ENCODE measurements around the gene SLC32A1. TPM values are rescaled to one million over a fixed set of nuclear protein-coding genes. Genes with fewer than 3 reads are reported as not detected.

Gene SLC32A1
- total RNA-seq, 1 donor from 2014 or later = not detected

DNA sequence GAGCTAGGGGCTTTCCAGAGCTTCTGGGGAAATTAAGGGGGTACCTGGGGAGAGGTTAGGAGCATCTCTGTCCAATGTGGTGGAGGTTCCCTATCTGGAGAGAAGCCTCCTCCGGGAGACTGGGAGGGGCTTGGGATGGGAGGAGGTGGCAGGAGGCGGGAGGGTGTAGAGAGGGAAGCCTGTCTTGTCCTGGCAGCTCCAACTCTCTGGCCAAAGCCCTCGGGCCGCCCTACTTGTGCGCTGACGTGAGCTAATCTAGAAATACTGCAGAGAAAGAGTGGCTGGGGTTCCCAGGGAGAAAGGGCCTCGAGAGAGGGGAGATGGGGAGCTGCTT is 1.6 kb upstream of the SLC32A1 start:
- no peaks in the 10 kb centered on the region for H3K9me3 Mint-ChIP-seq

DNA sequence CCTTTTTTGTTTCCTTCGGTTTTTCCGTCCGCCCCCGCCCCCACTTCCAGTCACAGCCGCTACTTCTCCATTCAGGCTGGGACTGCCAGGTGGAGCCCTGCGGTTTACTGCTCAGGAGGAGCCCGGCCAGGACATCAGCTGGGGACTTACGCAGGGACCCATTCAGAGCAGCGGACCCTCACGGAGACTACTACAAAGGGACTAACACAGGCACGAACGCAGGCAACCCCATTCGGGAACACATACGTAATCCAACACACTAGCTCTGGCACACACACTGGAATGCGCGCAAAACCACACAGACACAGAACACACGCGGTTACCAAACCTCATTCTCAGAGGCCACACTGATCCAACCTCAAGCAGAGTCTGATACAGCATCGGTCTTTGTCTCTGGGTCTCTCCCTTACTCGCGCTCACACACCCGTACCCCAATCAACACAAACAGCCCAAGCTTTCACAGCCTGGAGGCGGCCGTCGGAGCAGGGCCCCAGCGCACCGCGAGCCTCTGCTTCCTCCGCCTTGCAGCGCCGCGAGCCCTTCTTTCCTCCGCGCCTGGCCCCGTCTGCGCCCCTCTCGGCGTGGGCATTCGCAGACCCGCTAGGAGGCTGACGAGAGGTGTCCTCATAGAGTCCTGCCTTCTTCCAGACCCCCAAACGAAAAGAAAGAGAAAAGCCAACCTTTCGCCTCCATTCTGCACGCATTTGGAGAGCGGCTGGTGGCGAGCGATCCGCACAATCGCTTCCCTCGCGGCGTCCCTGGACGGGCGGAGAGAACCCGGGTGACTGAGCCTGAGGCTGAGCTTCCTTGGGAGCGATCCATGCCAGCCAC is 1.1 kb upstream of the SLC32A1 start:
- H3K4me1 Mint-ChIP-seq = peaks cover 23% of the 10 kb centered on the region
- TF ChIP-seq, protein P1, sequence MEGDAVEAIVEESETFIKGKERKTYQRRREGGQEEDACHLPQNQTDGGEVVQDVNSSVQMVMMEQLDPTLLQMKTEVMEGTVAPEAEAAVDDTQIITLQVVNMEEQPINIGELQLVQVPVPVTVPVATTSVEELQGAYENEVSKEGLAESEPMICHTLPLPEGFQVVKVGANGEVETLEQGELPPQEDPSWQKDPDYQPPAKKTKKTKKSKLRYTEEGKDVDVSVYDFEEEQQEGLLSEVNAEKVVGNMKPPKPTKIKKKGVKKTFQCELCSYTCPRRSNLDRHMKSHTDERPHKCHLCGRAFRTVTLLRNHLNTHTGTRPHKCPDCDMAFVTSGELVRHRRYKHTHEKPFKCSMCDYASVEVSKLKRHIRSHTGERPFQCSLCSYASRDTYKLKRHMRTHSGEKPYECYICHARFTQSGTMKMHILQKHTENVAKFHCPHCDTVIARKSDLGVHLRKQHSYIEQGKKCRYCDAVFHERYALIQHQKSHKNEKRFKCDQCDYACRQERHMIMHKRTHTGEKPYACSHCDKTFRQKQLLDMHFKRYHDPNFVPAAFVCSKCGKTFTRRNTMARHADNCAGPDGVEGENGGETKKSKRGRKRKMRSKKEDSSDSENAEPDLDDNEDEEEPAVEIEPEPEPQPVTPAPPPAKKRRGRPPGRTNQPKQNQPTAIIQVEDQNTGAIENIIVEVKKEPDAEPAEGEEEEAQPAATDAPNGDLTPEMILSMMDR (IDR thresholded peaks at IDR 0.05; ENCODE audit: unreplicated experiment) = no peak
- peak overlapping the region; percentile 23 for H3K4me3 Mint-ChIP-seq
- no peak overlapping the region for H3K27ac Mint-ChIP-seq
- no peaks in the 10 kb centered on the region for H3K9me3 Mint-ChIP-seq
- no peaks in the 10 kb centered on the region for H3K36me3 Mint-ChIP-seq
- DNase-seq (ENCODE audit: low spot score in 2 of 2, unreplicated experiment in 2 of 2) = peak in 1 of 2 experiments; percentile 39
- H3K27me3 Mint-ChIP-seq (ENCODE audit: low read depth) = peaks cover 99% of the 10 kb centered on the region

More for the DNA sequence above, 1.6 kb upstream of the SLC32A1 start:
- DNase-seq (ENCODE audit: low spot score in 2 of 2, unreplicated experiment in 2 of 2) = no peak
- peaks cover 17% of the 10 kb centered on the region for H3K4me1 Mint-ChIP-seq
- no peaks in the 10 kb centered on the region for H3K36me3 Mint-ChIP-seq
- TF ChIP-seq, protein P1 (IDR thresholded peaks at IDR 0.05; ENCODE audit: unreplicated experiment) = no peak
- no peak overlapping the region for H3K4me3 Mint-ChIP-seq
- peaks cover 99% of the 10 kb centered on the region for H3K27me3 Mint-ChIP-seq (ENCODE audit: low read depth)
- no peak overlapping the region for H3K27ac Mint-ChIP-seq

DNA sequence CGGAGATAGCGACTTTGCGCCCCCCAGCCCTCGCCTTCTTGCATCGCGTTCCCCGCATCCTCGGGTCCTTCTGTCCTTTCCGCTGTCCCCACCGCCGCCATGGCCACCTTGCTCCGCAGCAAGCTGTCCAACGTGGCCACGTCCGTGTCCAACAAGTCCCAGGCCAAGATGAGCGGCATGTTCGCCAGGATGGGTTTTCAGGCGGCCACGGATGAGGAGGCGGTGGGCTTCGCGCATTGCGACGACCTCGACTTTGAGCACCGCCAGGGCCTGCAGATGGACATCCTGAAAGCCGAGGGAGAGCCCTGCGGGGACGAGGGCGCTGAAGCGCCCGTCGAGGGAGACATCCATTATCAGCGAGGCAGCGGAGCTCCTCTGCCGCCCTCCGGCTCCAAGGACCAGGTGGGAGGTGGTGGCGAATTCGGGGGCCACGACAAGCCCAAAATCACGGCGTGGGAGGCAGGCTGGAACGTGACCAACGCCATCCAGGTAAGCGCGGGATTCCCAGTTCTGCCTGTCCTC is 401 bp downstream of the SLC32A1 start:
- peaks cover 30% of the 10 kb centered on the region for H3K4me1 Mint-ChIP-seq

DNA sequence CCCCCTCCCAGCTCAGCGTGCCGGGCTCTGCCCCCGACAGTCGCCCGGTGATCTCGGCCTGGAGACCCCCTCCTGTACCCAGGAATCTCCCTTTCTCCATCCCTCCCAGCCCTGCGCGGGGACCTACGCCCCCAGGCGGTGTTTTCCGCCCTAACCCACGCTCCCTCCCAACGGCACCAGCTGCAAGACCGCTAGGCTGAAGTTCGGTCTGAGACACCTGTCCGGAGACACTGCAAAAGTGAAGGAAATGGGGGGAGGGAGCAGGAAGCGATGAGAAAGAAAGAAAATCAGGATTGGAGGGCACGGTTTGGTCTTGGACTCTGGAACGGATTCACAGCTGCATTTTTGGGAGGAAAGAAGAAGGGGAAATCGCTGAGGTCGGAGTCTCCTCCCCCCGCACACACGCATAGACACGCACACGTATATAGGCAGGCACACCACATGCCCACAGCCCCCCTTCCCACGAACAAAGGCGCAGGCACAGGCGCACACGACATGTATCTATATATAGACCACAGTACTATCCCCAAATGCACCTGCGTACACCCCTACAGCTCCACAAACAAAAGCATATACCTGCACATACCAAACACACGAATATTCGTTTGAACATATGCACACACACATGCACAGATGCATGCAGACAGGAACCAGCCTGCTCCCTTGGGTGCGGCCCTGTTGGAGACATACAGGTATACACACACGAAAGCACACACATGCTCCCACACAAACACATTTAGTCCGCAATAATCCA is 1.0 kb downstream of the SLC32A1 start:
- Mint-ChIP-seq H3K4me3 (peak overlapping the region; percentile 15), H3K9me3 (no peaks in the 10 kb centered on the region), H3K27ac (no peak overlapping the region), H3K36me3 (no peaks in the 10 kb centered on the region), H3K27me3 (ENCODE audit: low read depth) (peaks cover 99% of the 10 kb centered on the region), H3K4me1 (peaks cover 34% of the 10 kb centered on the region)
- TF ChIP-seq, protein P1 (IDR thresholded peaks at IDR 0.05; ENCODE audit: unreplicated experiment) = no peak
- no peak for DNase-seq (ENCODE audit: low spot score in 2 of 2, unreplicated experiment in 2 of 2)

More for the DNA sequence above, 401 bp downstream of the SLC32A1 start:
- Mint-ChIP-seq H3K27ac (no peak overlapping the region), H3K36me3 (no peaks in the 10 kb centered on the region), H3K4me3 (peak overlapping the region; percentile 42), H3K27me3 (ENCODE audit: low read depth) (peaks cover 99% of the 10 kb centered on the region), H3K9me3 (no peaks in the 10 kb centered on the region)
- DNase-seq (ENCODE audit: low spot score in 2 of 2, unreplicated experiment in 2 of 2) = no peak
- TF ChIP-seq, protein P1 (IDR thresholded peaks at IDR 0.05; ENCODE audit: unreplicated experiment) = no peak

DNA sequence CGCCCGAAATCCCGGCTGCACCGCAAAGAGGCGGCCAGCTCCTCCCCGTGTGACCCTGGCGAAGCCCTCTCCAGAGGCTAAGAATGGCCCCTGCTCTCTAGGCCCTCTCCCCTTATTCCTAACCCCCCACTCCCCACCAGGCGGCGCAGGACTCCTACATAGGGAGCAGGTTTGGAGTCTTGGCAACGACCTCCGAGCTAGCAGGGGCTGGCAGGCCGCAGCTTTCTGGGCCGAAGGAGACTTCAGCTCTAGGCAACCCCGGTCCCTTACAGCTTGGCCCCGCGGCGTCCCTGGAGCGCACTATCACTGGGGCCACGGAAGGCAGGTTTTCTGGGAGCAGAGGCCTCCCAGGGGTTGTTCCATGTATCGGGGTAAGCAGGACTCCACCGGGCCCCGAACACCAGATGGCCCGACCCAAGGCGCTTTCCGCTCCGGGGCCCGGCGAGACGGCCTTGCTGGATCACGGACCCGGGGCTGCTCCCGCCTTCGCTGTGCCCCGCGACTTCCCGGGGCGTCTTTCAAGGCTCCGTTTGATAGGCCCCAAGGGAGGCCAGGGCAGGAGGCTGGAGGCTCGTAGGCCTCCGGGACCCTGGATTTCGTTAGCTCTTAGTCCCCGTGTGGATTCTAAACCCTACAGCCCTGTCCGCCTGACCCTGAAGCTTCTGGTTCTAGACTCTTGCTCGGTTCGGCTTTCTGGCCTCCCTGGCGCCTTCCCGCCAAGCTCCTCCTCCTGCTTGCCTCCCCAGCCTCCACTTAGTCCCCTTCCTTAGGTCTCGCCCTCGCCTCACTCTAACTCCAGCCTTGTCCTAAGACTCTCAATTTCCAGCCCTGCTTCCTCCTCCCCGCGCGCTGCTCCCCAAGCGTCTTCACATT is 1.9 kb downstream of the SLC32A1 start:
- peaks cover 40% of the 10 kb centered on the region for H3K4me1 Mint-ChIP-seq
- H3K27ac Mint-ChIP-seq = no peak overlapping the region
- no peaks in the 10 kb centered on the region for H3K9me3 Mint-ChIP-seq
- TF ChIP-seq, protein P1 (IDR thresholded peaks at IDR 0.05; ENCODE audit: unreplicated experiment) = no peak
- H3K27me3 Mint-ChIP-seq (ENCODE audit: low read depth) = peaks cover 99% of the 10 kb centered on the region
- peak; percentile 50 to 64 for DNase-seq (ENCODE audit: low spot score in 2 of 2, unreplicated experiment in 2 of 2)
- H3K36me3 Mint-ChIP-seq = no peaks in the 10 kb centered on the region
- no peak overlapping the region for H3K4me3 Mint-ChIP-seq
